ENCODE results near the gene MEA1. TPM values are rescaled to one million over a fixed set of nuclear protein-coding genes. Genes with fewer than 3 reads are reported as not detected.
A peak's percentile ranks its signal among the peaks of the same experiment; 100 is the strongest.

The MEA1 gene
- total RNA-seq, 1 donor from 2014 or later: 52.9 TPM

DNA sequence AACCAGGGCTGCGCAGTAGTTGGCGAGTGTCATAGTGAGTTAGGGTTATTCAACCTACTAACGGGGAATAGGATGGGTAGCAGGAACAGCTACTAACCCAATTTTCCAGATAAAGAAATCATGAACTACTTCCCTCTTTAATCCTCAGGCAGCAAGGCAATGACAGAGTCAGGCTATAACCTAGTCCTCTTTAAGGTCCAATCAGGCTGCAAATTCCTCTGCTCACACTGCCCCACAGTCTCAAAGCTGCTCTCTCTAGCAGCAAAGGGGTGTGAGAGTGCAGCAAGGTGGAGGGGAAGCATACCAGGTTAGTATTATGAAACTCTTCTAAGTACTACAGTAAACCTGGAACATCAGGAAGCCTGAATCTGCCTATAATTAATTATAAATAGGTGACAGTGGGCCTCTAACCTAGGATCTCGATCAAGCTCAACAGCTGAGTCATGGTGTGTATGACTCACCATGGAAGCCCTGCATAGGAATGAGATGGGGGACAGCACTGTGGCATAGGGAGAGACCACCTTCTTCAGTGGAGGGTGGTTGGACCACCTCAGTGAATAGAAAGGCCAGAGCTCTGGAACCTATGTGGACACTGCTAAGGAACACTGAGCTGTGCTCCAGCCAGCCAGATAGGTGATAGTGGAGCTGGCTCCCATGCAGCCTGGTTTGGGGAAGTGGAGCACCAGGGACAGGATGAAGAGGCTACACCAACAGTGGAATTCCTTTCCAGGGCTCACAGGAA is 42.7 kb downstream of the MEA1 start:
- DNase-seq: peak; percentile 30

DNA sequence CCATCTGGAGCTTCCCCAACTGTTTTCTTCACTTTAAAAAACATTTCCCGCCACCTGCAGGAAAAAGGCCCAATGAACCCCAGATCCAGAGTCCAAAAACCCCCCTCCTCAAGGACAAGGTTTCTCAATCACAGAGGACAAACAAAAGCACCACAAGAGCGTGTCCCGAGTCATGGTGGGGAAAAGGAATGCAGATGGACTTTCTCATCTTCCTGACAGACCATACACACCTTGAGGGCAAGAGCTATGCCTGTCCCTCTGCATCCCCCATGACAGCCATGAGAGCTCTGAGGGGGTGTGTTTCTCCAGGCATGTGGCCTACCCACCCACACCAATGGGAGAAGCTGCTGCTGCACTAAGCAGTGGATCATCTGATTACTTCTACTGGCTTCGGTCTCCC is 43.8 kb downstream of the MEA1 start:
- DNase-seq: no peak

DNA sequence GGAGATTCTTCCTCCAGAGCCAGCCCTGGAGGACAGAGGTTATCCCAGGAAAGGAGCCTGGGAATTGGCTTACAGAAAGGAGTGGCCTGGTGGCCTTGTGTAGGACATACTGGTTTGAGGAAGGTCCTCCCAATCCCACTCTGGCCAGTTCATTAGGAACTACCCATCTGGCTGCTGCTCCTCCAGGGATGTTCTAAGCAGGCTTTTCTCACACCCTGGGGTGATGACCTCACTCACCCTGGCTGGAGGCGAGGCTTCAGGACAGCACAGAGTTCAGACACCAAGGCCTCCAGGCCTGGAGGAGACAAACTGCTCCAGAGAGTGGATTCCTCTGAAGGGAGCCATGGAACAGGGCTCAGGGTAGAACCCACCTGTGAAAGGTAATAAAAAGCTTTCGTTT is 44.3 kb downstream of the MEA1 start:
- DNase-seq: no peak

DNA sequence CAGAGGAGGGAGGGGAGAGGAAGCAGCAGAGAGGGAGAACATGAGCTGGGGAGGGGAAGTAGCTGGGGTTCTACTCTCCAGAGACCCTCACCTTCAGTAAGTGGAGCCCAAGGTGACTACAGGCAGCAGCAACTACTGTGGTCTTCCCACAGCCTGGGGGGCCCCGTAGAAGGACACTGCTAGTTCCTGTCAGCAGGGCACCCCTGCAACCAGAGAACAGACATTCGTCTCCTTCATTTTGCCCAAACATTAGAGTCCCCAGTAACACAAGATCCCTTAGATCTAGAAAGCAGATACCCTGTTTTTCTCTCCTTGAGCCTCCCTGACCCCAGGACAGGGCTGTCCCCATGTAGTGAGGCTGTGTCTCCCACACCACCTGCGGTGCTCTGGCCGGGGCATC is 45.0 kb downstream of the MEA1 start:
- no peak for DNase-seq

DNA sequence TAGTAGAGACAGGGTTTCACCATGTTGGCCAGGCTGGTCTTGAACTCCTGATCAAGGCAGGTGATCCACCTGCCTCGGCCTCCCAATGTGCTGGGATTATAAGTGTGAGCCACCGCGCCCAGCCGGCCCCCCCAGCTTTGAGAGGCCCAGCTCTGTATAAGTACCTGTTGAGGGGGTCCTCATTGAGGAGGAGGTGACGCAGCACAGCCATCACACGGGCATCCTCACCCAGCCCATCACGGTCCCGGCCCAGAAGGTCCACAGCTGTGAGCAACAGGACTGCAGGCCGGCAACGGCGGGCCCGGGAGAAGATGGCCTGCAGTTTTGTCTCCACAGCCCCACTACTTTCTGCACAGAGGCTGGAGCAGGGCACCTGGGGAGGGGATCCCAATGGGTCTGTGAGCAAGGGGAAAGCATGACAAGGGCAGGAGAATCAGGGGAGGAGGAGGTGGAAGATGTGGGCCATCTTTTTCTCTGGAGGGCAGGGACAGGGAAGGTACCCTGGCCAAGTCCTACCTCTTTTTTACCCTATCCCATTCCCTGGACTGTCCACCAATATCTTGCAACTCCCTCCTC is 45.5 kb downstream of the MEA1 start:
- DNase-seq: no peak

DNA sequence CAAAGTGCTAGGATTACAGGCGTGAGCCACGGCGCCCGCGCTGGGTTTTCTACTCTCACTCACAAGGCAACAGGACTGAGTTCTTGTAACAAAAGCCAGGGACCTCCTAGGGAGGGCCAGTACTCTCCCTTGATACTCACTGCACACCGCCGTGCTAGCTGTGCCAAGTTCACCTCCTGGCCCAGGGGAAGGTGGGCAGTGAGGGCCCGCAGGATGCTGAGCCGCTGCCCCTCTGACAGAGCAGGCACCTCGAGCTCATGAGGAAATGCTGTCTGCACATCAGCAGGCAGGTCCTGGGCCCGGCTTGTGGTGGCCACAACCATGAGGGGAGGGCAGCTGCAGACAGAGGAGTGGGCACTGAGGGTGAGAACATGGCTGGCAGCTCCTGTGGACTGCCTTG is 46.5 kb downstream of the MEA1 start:
- no peak for DNase-seq

DNA sequence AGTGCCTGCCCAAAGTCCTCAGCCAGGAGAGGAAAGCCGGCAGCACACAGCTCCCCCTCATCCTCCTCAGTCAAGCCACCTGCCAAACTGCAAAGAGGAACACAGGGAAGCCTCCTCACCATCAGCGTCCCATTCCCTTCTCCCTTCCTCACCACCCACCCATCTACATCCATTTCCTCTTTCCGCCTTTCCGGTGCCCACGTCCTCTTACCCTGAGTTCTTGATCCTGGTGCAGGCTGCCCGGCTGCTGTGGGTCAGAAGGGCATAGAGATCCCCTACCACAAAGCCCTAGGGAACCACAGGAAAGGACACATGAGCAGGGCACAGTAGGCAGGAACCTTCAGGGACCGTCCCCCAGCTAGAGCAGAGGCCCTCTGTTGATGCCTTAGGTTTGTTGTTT is 47.2 kb downstream of the MEA1 start:
- no peak for DNase-seq

DNA sequence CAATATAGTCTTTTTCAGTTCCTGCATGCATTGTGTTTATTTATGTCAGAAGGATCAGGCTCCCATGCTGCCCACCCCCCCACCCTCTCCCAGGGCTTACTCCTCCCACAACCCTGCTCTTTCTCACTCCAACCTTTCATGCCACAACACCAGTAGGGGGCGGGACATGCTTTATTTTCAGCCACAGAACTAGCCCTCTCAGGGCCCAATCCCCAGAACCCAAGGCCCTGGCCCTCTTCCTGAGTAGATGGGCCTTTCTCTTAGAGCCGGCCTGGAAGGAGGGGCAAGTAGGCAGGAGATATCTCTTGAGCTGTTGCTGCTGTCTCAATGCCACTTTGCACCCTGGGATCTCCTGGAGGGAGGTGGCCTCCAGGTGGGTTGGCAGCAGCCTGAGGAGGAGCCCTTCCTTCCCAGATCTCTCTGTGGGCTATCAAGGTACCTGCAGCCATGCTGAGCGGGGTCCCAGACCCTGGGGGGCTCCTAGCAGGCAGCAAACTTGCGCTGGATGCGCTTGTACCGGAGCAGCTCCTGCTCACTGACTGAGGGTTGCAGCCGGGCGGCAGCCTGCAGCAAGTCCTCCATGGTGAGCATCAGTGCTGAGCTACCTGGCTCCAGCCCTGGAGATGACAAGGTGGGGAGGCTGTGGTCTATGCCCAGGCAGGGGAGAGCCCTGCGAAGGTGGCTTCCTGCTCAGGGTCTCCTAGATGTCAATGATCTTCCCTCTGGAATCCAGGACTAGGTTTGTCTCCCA is 49.7 kb downstream of the MEA1 start:
- peak; percentile 65 for DNase-seq

DNA sequence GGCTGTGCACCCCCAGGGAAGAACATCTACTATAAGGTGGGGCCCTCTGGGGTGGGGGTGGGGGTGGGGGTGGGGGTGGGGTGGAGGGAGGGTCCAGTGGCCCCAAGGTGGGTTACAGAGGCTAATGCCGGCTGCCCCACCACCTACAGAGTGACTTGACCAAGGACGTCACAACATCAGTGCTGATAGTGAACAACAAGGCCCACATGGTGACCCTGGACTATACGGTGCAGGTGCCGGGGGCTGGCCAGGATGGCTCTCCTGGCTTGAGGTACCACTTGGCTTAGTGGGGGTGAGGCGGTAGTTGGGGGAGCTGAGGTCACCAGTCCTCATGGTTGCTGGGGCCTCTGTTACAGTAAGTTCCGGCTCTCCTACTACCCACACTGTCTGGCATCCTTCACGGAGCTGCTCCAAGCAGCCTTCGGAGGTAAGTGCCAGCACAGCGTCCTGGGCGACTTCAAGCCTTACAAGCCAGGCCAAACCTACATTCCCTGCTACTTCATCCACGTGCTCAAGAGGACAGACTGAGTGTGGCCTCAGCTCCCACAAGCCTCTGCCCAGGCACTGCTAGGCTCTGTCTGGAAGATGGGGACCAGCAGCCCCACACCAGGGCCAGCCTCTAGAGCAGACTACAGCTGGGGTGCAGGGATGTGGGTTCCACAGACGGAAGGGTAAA is 50.4 kb downstream of the MEA1 start:
- no peak for DNase-seq

DNA sequence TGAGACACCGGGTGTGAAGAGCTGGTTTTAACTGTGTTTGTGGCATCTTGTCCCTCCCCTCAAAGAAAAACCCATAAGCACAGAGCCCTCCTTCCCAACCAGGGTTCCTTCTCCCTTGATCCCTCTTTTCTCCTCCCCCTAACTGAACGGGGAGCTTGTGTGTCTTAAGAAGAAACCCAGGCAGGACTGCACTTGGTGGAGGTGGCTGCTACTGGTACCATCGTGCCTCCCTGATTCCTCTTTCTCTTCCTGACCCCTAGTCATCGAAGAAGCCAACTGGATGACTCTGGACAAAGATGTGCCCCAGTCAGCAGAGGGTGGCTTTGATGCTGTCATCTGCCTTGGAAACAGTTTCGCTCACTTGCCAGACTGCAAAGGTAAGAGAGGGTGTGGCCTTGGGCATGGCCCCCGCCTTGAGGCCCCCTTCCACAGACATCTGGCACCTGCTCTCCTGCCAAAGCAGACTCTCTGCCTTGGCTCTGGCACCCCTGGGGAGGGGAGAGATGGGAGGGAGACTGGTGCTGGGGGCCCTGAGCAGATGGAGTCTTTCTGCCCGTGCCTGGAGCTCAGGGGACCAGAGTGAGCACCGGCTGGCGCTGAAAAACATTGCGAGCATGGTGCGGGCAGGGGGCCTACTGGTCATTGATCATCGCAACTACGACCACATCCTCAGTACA is 51.1 kb downstream of the MEA1 start:
- DNase-seq: no peak

DNA sequence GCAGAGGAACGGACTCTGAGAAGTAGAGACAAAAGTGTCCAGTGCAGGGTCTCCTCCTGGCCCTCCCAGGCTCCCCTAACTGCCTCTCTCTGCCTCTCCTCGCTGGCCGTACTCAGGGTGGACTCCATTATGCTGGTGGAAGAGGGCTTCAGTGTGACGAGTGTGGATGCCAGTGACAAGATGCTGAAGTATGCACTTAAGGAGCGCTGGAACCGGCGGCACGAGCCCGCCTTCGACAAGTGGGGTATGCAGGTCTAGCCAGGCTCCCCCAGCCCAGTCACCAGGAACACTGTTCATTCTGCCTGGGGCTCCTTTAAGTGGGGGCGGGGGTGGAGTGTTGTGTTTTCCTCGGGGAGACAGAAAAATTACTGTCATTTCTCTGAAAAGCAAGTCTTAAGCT is 51.6 kb downstream of the MEA1 start:
- DNase-seq: no peak

Other genes starting within 250 kb of the MEA1 start
- gene BICRAL, start 231.9 kb downstream of the MEA1 start, total RNA-seq: 4.9 and 6.8 TPM in 2 replicates
- 150 and 174 TPM in 2 replicates for gene RPL7L1, start 134.3 kb downstream of the MEA1 start, total RNA-seq
- not detected in 2 replicates for gene PTCRA, start 97.9 kb downstream of the MEA1 start, total RNA-seq
- gene CNPY3, start 84.5 kb downstream of the MEA1 start, total RNA-seq: 36.1 and 43.4 TPM in 2 replicates
- gene GNMT, start 53.2 kb downstream of the MEA1 start, total RNA-seq: 0.23 TPM in 1 of 2 replicates, not detected in the other
- 19.1 and 45.8 TPM in 2 replicates for gene PEX6, start 34.8 kb downstream of the MEA1 start, total RNA-seq
- 37.3 and 45.6 TPM in 2 replicates for gene PPP2R5D, start 29.4 kb downstream of the MEA1 start, total RNA-seq
- gene KLHDC3, start 303 bp upstream of the MEA1 start, total RNA-seq: 134 and 173 TPM in 2 replicates
- gene RRP36, start 7.7 kb upstream of the MEA1 start, total RNA-seq: 100 and 147 TPM in 2 replicates
- 38.9 and 39.5 TPM in 2 replicates for gene CUL7, start 39.9 kb upstream of the MEA1 start, total RNA-seq
- 18.5 and 19.4 TPM in 2 replicates for gene MRPL2, start 45.5 kb upstream of the MEA1 start, total RNA-seq
- 17.3 and 19.9 TPM in 2 replicates for gene KLC4, start 45.7 kb upstream of the MEA1 start, total RNA-seq
- gene PTK7, start 62.4 kb upstream of the MEA1 start, total RNA-seq: 23.0 and 29.9 TPM in 2 replicates
- gene SRF, start 157.3 kb upstream of the MEA1 start, total RNA-seq: 16.5 and 19.7 TPM in 2 replicates
- gene CUL9, start 168.2 kb upstream of the MEA1 start, total RNA-seq: 25.9 and 33.8 TPM in 2 replicates
- 29.0 and 31.5 TPM in 2 replicates for gene DNPH1, start 215.5 kb upstream of the MEA1 start, total RNA-seq
- gene TTBK1, start 229.5 kb upstream of the MEA1 start, total RNA-seq: 0.05 TPM in 1 of 2 replicates, not detected in the other

Data from dermis blood vessel endothelial cell (primary cell).